GM12878 (cell line): Measurements from ENCODE around the gene SFT2D1. TPM values are rescaled to one million over a fixed set of nuclear protein-coding genes. Genes with fewer than 3 reads are reported as not detected.
A peak's percentile ranks its signal among the peaks of the same experiment; 100 is the strongest.

Experiments used
- ATAC-seq: fragments of 200-7000 bp; cut with Tn5 transposase; 3 replicates; pipeline ENCODE4 v1.9.1; 2020; ENCODE audit warnings: mild to moderate bottlenecking, moderate library complexity
- BruUV-seq: library from RNA; stranded (reverse); fragments of 400-500 nt; replicated peaks from 2 replicates; lab custom pipeline; 2021; lab: Mats Ljungman, UMichigan
- CTCF ChIA-PET: fragments of 300-600 bp; sonication (Branson Sonifier 250); formaldehyde crosslinking; extraction: SDS; loops from one replicate; lab custom pipeline; 2021; ENCODE audit warnings: inconsistent platforms; lab: Yijun Ruan, JAX
- POLR2A ChIA-PET: fragments of 350-600 bp; formaldehyde crosslinking; extraction: SDS; loops from one replicate; lab custom pipeline; 2021; ENCODE audit warnings: inconsistent platforms; lab: Charles Lee
- RAD21 ChIA-PET: fragments of 300-600 bp; sonication (Branson Sonifier 250); formaldehyde crosslinking; loops from one replicate; lab custom pipeline; 2023; ENCODE audit warnings: antibody characterized with exemption; ENCODE audit not compliant: unreplicated experiment; lab: Charles Lee
- SMC1A ChIA-PET: fragments of 300-600 bp; sonication (Branson Sonifier 250); formaldehyde crosslinking; loops from one replicate; lab custom pipeline; 2023; ENCODE audit not compliant: unreplicated experiment, uncharacterized antibody; lab: Charles Lee
- DNase-seq: peaks from one replicate; pipeline ENCODE4 v3.0.0-alpha.2; 2011; ENCODE audit warnings: low read depth, low spot score
- FAIRE-seq: peaks from 3 replicates; lab custom pipeline; 2011; peaks lifted over from hg19 to GRCh38; lab: Jason Lieb, UNC
- H2AFZ ChIP-seq: 2 replicates; pipeline ENCODE4 v1.6.0; 2011; ENCODE audit warnings: low read depth, low read length, control low read depth; ENCODE audit not compliant: control insufficient read depth
- H3K27ac ChIP-seq: 2 replicates; pipeline ENCODE4 v1.5.1; 2011; ENCODE audit warnings: control low read depth; ENCODE audit not compliant: control insufficient read depth, insufficient read depth
- H3K27me3 ChIP-seq, 2 experiments: replicated peaks in 1 of 2; 2 replicates each; pipeline versions ENCODE4 v1.6.0 to v1.6.1; 2011; ENCODE audit warnings: low read length in 1 of 2; ENCODE audit not compliant: control insufficient read depth in 2 of 2, insufficient read depth in 2 of 2
- H3K36me3 ChIP-seq, 2 experiments: 2 replicates each; pipeline ENCODE4 v1.5.1; 2011; ENCODE audit warnings: low read length in 1 of 2; ENCODE audit not compliant: control insufficient read depth in 2 of 2, insufficient read depth in 2 of 2
- H3K4me1 ChIP-seq: 2 replicates; pipeline ENCODE4 v1.6.1; 2011; ENCODE audit warnings: mild to moderate bottlenecking, low read length, moderate library complexity, mixed read lengths; ENCODE audit not compliant: control insufficient read depth, insufficient read depth
- H3K4me2 ChIP-seq: 2 replicates; pipeline ENCODE4 v1.6.0; 2011; ENCODE audit warnings: control low read depth; ENCODE audit not compliant: control insufficient read depth, insufficient read depth
- H3K4me3 ChIP-seq: fragments of 200-600 bp; sonication (generic); 2 replicates; pipeline ENCODE4 v1.5.1; 2016
- H3K79me2 ChIP-seq: 2 replicates; pipeline ENCODE4 v1.6.0; 2011; ENCODE audit warnings: low read length; ENCODE audit not compliant: control insufficient read depth, insufficient read depth
- H3K9ac ChIP-seq: 2 replicates; pipeline ENCODE4 v1.8.0; 2011; ENCODE audit warnings: low read length, control low read depth, mixed read lengths; ENCODE audit not compliant: control insufficient read depth, insufficient read depth
- H3K9me3 ChIP-seq: replicated peaks from 3 replicates; pipeline ENCODE4 v1.5.1; 2011; ENCODE audit warnings: mild to moderate bottlenecking, low read length; ENCODE audit not compliant: control insufficient read depth, insufficient read depth
- H4K20me1 ChIP-seq: 2 replicates; pipeline ENCODE4 v1.6.0; 2011; ENCODE audit not compliant: control insufficient read depth, insufficient read depth
- CEBPB ChIP-seq, 2 experiments: fragments of 150-350 bp in 1 of 2; IDR thresholded peaks; 2 replicates each; pipeline ENCODE4 v1.6.1; 2012 to 2014; ENCODE audit warnings: low read depth in 2 of 2, low read length in 2 of 2, borderline replicate concordance in 1 of 2, inconsistent platforms in 1 of 2
- CHD4 ChIP-seq: fragments of 200-600 bp; sonication (generic); IDR thresholded peaks from 2 replicates; pipeline ENCODE4 v1.6.1; 2016; ENCODE audit warnings: mild to moderate bottlenecking
- DPF2 ChIP-seq: fragments of 450-650 bp; IDR thresholded peaks from 2 replicates; pipeline ENCODE4 v1.6.1; 2017; ENCODE audit warnings: mild to moderate bottlenecking
- ESRRA ChIP-seq: IDR thresholded peaks from 2 replicates; pipeline ENCODE4 v1.6.1; 2012; ENCODE audit warnings: mild to moderate bottlenecking, low read length, improper control_type of control experiment
- ETV6 ChIP-seq, 2 experiments: fragments of 450-650 bp in 1 of 2; IDR thresholded peaks in 1 of 2; conservative IDR thresholded peaks in 1 of 2; 2 replicates each; pipeline ENCODE4 v1.6.1; 2014; ENCODE audit warnings: antibody characterized with exemption in 1 of 2, borderline replicate concordance in 1 of 2, low read depth in 1 of 2, mild to moderate bottlenecking in 1 of 2, moderate library complexity in 1 of 2
- IRF4 ChIP-seq: IDR thresholded peaks from 2 replicates; pipeline ENCODE4 v1.6.1; 2011; ENCODE audit warnings: low read depth, low read length
- NFYA ChIP-seq: IDR thresholded peaks from 2 replicates; pipeline ENCODE4 v1.6.1; 2011; ENCODE audit warnings: low read depth, mild to moderate bottlenecking, low read length, improper control_type of control experiment, borderline replicate concordance
- NRF1 ChIP-seq: conservative IDR thresholded peaks from 2 replicates; pipeline ENCODE4 v1.6.1; 2011; ENCODE audit warnings: mild to moderate bottlenecking, low read depth, low read length, improper control_type of control experiment
- RCOR1 ChIP-seq: conservative IDR thresholded peaks from 2 replicates; pipeline ENCODE4 v1.6.1; 2012; ENCODE audit warnings: low read depth, low read length, improper control_type of control experiment
- RUNX3 ChIP-seq: IDR thresholded peaks from 2 replicates; pipeline ENCODE4 v1.6.1; 2012; ENCODE audit warnings: low read length, inconsistent platforms
- WGBS: methylation state at CpG from one replicate; pipeline ENCODE4 v1.1.6; 2016; ENCODE audit warnings: low lambda C conversion rate; ENCODE audit not compliant: insufficient replicate concordance, insufficient coverage; ENCODE audit errors: missing lambda C conversion rate; 5-methylcytosine and 5-hydroxymethylcytosine counted together
- in situ Hi-C: fragments of 300-500 bp; cut with MboI; formaldehyde crosslinking; loops from 9 replicates; pipeline ENCODE4 v1.14.3; 2018; ENCODE audit warnings: mixed read lengths
- intact Hi-C: fragments of 100-400 bp; cut with micrococcal nuclease; formaldehyde crosslinking; loops from one replicate; pipeline ENCODE4 v1.14.2; 2022; ENCODE audit not compliant: unreplicated experiment
- polyA plus RNA-seq, 11 experiments: library from polyadenylated mRNA; depleted of rRNA in 4 of 11; unstranded in 6 of 11; stranded (reverse) in 5 of 11; fragments of >200 nt; fragmentation: Nextera tagmentation in 4 of 11; fragmentation: Illumina TruSeq in 1 of 11; extraction: Ambion mirVana in 4 of 11; extraction: Trizol in 1 of 11; gene quantifications; 1 replicate in 1 of 11; 2 replicates in 10 of 11; pipeline versions ENCODE4 v1.2.1 to v1.2.3, GENCODE V29; 2011 to 2016; ENCODE audit warnings: inconsistent platforms in 2 of 11, missing spikeins in 2 of 11, low read depth in 1 of 11
- total RNA-seq, 4 experiments: library from RNA; depleted of rRNA in 3 of 4; stranded (reverse); fragments of >200 nt in 3 of 4; fragmentation: Illumina TruSeq in 1 of 4; extraction: Trizol in 1 of 4; gene quantifications; 2 replicates each; pipeline versions ENCODE4 v1.2.1 to v1.2.3, GENCODE V29; 2013 to 2021
- TF ChIP-seq, protein P1 (sequence below): fragments of 450-650 bp; IDR thresholded peaks from 2 replicates; pipeline ENCODE4 v1.6.1; 2016; ENCODE audit warnings: mild to moderate bottlenecking, moderate library complexity, borderline replicate concordance
- TF ChIP-seq, protein P2 (sequence below): IDR thresholded peaks from 2 replicates; pipeline ENCODE4 v1.6.1; 2012; ENCODE audit warnings: low read depth, low read length, improper control_type of control experiment
- TF ChIP-seq, protein P3 (sequence below): fragments of 450-650 bp; IDR thresholded peaks from 2 replicates; pipeline ENCODE4 v1.6.1; 2016; ENCODE audit warnings: mild to moderate bottlenecking

The SFT2D1 gene
- total and polyA plus RNA-seq, 10 of the 15 experiments (the other 5 are each of a cell fraction or from before 2014, with no cell fraction given): 69.5 to 281 (median 124) TPM

DNA sequence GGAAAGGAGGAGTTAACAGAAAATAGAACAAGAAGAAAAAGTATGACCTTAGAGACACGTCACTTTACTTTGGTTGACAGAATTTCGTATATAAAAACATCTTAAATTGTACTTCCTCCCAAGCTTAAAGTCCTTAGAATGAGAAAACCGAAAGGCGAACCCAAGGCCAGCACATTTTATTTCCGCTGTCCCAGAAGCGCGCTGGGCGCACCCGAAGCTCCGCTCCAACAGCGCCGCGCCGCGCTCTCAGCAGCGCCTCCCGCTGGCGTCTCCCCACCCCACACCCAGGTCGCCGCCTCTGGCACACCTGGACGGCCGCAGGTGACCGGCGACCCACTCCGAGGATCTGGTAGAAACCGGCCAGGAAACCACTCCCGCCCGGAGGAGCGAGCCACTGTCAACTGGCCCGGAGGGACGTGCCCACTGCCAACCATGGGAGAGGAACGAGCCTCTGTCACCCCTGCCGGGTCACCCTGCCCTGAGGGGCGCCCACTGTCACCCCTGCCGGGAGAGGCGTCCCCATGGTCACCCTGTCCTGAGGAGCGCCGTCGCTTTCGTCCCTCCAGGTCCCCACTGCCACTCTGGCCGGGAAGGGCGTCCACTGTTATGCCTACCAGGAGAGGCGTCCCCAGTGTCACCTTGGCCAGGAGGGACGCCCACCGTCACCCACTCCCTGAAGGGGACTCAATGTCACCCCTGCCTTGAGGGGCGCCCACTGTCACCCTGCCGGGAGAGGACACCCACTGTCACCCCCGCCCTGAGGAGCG, 39.6 kb upstream of the SFT2D1 start:
- Histone ChIP-seq H3K9ac (peak overlapping the region; percentile 77), H2AFZ (peak overlapping the region; percentile 84), H3K79me2 (peaks cover 39% of the 10 kb centered on the region), H3K4me3 (peak overlapping the region; percentile 88), H3K4me1 (peaks cover 5% of the 10 kb centered on the region), H3K27me3 (no peaks in the 10 kb centered on the region), H4K20me1 (no peaks in the 10 kb centered on the region), H3K27ac (peak overlapping the region; percentile 81), H3K9me3 (no peaks in the 10 kb centered on the region), H3K36me3 (no peaks in the 10 kb centered on the region), H3K4me2 (peak overlapping the region; percentile 90)
- SMC1A ChIA-PET: interaction anchor here (0.6 to 6.9 kb wide), 23 partner anchors 10 to 608 kb away, joined by 3 to 79 read pairs (median 7); partner anchors contain the start of genes PRR18 and SFT2D1
- peak; percentile 42 for DNase-seq
- intact Hi-C loops: loop anchor here (1.0 kb wide), 2 partner anchors 69 to 106 kb away; no protein-coding TSS in a partner anchor
- no TSS peak for BruUV-seq
- CTCF ChIA-PET: interaction anchor here (0.6 to 7.4 kb wide), 31 partner anchors 8 to 747 kb away, joined by 3 to 211 read pairs (median 7); partner anchors contain the start of genes PRR18 and SFT2D1
- under 1% methylated on average over 49 of the region's 49 CpGs for WGBS
- RAD21 ChIA-PET: interaction anchor here (0.9 to 4.3 kb wide), 23 partner anchors 8 to 105 kb away, joined by 3 to 73 read pairs (median 6); partner anchors contain the start of gene PRR18
- peak; percentile 56 for FAIRE-seq
- in situ Hi-C loops: loop anchor here (5.0 kb wide), 1 partner anchor 50 kb away; no protein-coding TSS in a partner anchor
- POLR2A ChIA-PET: interaction anchor here (1.0 to 2.8 kb wide), 8 partner anchors 30 to 69 kb away, joined by 3 to 24 read pairs (median 12); partner anchors contain the start of gene SFT2D1
- ATAC-seq: peak; percentile 76
- TF ChIP-seq DPF2: 0 out of 2 replicates have a peak, but pooled peaks have one; percentile 27
- TF ChIP-seq, protein P1, sequence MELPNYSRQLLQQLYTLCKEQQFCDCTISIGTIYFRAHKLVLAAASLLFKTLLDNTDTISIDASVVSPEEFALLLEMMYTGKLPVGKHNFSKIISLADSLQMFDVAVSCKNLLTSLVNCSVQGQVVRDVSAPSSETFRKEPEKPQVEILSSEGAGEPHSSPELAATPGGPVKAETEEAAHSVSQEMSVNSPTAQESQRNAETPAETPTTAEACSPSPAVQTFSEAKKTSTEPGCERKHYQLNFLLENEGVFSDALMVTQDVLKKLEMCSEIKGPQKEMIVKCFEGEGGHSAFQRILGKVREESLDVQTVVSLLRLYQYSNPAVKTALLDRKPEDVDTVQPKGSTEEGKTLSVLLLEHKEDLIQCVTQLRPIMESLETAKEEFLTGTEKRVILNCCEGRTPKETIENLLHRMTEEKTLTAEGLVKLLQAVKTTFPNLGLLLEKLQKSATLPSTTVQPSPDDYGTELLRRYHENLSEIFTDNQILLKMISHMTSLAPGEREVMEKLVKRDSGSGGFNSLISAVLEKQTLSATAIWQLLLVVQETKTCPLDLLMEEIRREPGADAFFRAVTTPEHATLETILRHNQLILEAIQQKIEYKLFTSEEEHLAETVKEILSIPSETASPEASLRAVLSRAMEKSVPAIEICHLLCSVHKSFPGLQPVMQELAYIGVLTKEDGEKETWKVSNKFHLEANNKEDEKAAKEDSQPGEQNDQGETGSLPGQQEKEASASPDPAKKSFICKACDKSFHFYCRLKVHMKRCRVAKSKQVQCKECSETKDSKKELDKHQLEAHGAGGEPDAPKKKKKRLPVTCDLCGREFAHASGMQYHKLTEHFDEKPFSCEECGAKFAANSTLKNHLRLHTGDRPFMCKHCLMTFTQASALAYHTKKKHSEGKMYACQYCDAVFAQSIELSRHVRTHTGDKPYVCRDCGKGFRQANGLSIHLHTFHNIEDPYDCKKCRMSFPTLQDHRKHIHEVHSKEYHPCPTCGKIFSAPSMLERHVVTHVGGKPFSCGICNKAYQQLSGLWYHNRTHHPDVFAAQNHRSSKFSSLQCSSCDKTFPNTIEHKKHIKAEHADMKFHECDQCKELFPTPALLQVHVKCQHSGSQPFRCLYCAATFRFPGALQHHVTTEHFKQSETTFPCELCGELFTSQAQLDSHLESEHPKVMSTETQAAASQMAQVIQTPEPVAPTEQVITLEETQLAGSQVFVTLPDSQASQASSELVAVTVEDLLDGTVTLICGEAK: no peak; the same call in 1 of the 2 replicates
- TF ChIP-seq IRF4: no peak
- TF ChIP-seq, protein P2, sequence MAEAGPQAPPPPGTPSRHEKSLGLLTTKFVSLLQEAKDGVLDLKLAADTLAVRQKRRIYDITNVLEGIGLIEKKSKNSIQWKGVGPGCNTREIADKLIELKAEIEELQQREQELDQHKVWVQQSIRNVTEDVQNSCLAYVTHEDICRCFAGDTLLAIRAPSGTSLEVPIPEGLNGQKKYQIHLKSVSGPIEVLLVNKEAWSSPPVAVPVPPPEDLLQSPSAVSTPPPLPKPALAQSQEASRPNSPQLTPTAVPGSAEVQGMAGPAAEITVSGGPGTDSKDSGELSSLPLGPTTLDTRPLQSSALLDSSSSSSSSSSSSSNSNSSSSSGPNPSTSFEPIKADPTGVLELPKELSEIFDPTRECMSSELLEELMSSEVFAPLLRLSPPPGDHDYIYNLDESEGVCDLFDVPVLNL: no peak
- TF ChIP-seq, protein P3, sequence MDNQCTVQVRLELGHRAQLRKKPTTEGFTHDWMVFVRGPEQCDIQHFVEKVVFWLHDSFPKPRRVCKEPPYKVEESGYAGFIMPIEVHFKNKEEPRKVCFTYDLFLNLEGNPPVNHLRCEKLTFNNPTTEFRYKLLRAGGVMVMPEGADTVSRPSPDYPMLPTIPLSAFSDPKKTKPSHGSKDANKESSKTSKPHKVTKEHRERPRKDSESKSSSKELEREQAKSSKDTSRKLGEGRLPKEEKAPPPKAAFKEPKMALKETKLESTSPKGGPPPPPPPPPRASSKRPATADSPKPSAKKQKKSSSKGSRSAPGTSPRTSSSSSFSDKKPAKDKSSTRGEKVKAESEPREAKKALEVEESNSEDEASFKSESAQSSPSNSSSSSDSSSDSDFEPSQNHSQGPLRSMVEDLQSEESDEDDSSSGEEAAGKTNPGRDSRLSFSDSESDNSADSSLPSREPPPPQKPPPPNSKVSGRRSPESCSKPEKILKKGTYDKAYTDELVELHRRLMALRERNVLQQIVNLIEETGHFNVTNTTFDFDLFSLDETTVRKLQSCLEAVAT: peak; percentile 16
- no peak for TF ChIP-seq CHD4
- TF ChIP-seq NRF1: no peak
- 0 out of 2 replicates have a peak, but pooled peaks have one; percentile 6 for TF ChIP-seq ESRRA
- no peak for TF ChIP-seq RCOR1
- no peak for TF ChIP-seq NFYA
- no peak for TF ChIP-seq ETV6 (conservative IDR thresholded peaks at IDR 0.05 in 1 of 2, IDR thresholded peaks at IDR 0.05 in 1 of 2; ENCODE audit: borderline replicate concordance in 1 of 2, low read depth in 1 of 2)
- TF ChIP-seq RUNX3: no peak
- no peak for TF ChIP-seq CEBPB (IDR thresholded peaks at IDR 0.05; ENCODE audit: borderline replicate concordance in 1 of 2, low read depth in 2 of 2, low read length in 2 of 2)
